Gastrocnemius medialis (tissue), 4 donors: ENCODE results near the gene CENPN. TPM values are rescaled to one million over a fixed set of nuclear protein-coding genes. Genes with fewer than 3 reads are reported as not detected.

Source experiments
- ATAC-seq, 2 donors: fragments of 150-250 bp; one replicate each; pipeline ENCODE4 v1.9.1; 2016
- DNase-seq, 2 donors: peaks; one replicate each; pipeline ENCODE4 v3.0.0-alpha.2; 2019
- H3K27ac ChIP-seq, 4 donors: fragments of 200-600 bp; sonication (generic); 1 replicate in 1 of 4; 2 replicates in 3 of 4; pipeline ENCODE4 v1.5.1; 2016 to 2018; ENCODE audit warnings: mild to moderate bottlenecking in 2 of 4, moderate library complexity in 1 of 4
- H3K27me3 ChIP-seq, 3 donors: fragments of 200-600 bp; sonication (generic) in 2 of 3; 1 replicate in 1 of 3; 2 replicates in 2 of 3; pipeline versions ENCODE4 v1.5.1 to v1.6.0; 2016 to 2019; ENCODE audit warnings: mild to moderate bottlenecking in 1 of 3, moderate library complexity in 1 of 3
- H3K36me3 ChIP-seq, 2 donors: fragments of 200-600 bp; sonication (generic) in 1 of 2; one replicate each; pipeline ENCODE4 v1.5.1; 2017 to 2018
- H3K4me1 ChIP-seq, 2 donors: fragments of 200-600 bp; sonication (generic) in 1 of 2; one replicate each; pipeline ENCODE4 v1.5.1; 2016 to 2017; ENCODE audit warnings: mild to moderate bottlenecking in 2 of 2
- H3K4me3 ChIP-seq, 4 donors: fragments of 200-600 bp; sonication (generic) in 3 of 4; 1 replicate in 1 of 4; 2 replicates in 3 of 4; pipeline ENCODE4 v1.5.1; 2016 to 2019; ENCODE audit warnings: mild to moderate bottlenecking in 2 of 4
- H3K9me3 ChIP-seq, 3 donors: fragments of 200-600 bp; sonication (generic) in 2 of 3; 1 replicate in 1 of 3; 2 replicates in 2 of 3; pipeline ENCODE4 v1.5.1; 2016 to 2019
- CTCF ChIP-seq, 5 experiments: fragments of 450-650 bp in 3 of 5; fragments of 200-600 bp in 2 of 5; sonication (generic) in 2 of 5; IDR thresholded peaks in 4 of 5; conservative IDR thresholded peaks in 1 of 5; 1 replicate in 4 of 5; 2 replicates in 1 of 5; pipeline ENCODE4 v1.5.1; 2016 to 2019; ENCODE audit warnings: antibody characterized with exemption in 5 of 5, mild to moderate bottlenecking in 3 of 5, moderate library complexity in 3 of 5
- POLR2A ChIP-seq, 2 donors: fragments of 450-650 bp; IDR thresholded peaks; one replicate each; pipeline ENCODE4 v1.6.1; 2017; ENCODE audit warnings: antibody characterized with exemption in 2 of 2, mild to moderate bottlenecking in 2 of 2, moderate library complexity in 2 of 2
- in situ Hi-C, 4 donors: fragments of 200-750 bp; cut with MboI; loops; one replicate each; pipeline versions ENCODE4 v1.15.0 to v1.8.0; 2017; ENCODE audit warnings: low sequenced_read_pairs in 4 of 4
- intact Hi-C: fragments of 100-400 bp; cut with DNase I; formaldehyde crosslinking; loops from one replicate; pipeline ENCODE4 v1.15.1; 2023; ENCODE audit warnings: low total_unique reads
- total RNA-seq, 4 donors: library from RNA; depleted of rRNA; stranded (reverse); fragments of >200 nt; gene quantifications; one replicate each; pipeline versions ENCODE4 v1.1.0 to v1.2.3, GENCODE V29; 2016

Gene CENPN
- total RNA-seq, 4 donors from 2014 or later, result 5.2 to 10.9 (median 7.5) TPM

- Histone ChIP-seq H3K27me3 (no peaks in the 10 kb centered on the region), H3K36me3 (peaks cover 4 to 57% of the 10 kb centered on the region in 2 donors), H3K4me1 (peaks cover 11 to 21% of the 10 kb centered on the region in 2 donors), H3K4me3 (no peak overlapping the region), H3K27ac (no peak overlapping the region), H3K9me3 (no peaks in the 10 kb centered on the region)
- ATAC-seq, result no peak
- in situ Hi-C loops (loop anchor here in 2 of 4 donors (25.0 kb wide), 2 partner anchors 271 to 696 kb away; partner anchors contain the start of gene GAN (in 1 of the 2)), intact Hi-C loops (loop anchor here (5.0 kb wide), 1 partner anchor 1514 kb away; no protein-coding TSS in a partner anchor)
- no peak for DNase-seq
- TF ChIP-seq POLR2A (IDR thresholded peaks at IDR 0.05), result no peak
- no peak for TF ChIP-seq CTCF (IDR thresholded peaks at IDR 0.05 in 4 of 5, conservative IDR thresholded peaks at IDR 0.05 in 1 of 5)
Measured at GRCh38 chr16:81040842-81041241, 33.8 kb downstream of the CENPN start.

GRCh38 chr16:81041696-81042095 lies 34.7 kb downstream of the CENPN start:
- H3K4me1 ChIP-seq, result peaks cover 7 to 20% of the 10 kb centered on the region in 2 donors
- TF ChIP-seq POLR2A (IDR thresholded peaks at IDR 0.05) (no peak), CTCF (IDR thresholded peaks at IDR 0.05 in 4 of 5, conservative IDR thresholded peaks at IDR 0.05 in 1 of 5) (no peak)
- in situ Hi-C loops, result loop anchor here in 2 of 4 donors (25.0 kb wide), 2 partner anchors 271 to 696 kb away; partner anchors contain the start of gene GAN (in 1 of the 2)
- no peak overlapping the region for H3K27ac ChIP-seq
- intact Hi-C loops, result loop anchor here (5.0 kb wide), 1 partner anchor 1514 kb away; no protein-coding TSS in a partner anchor
- no peaks in the 10 kb centered on the region for H3K27me3 ChIP-seq
- H3K9me3 ChIP-seq, result no peaks in the 10 kb centered on the region
- no peak overlapping the region for H3K4me3 ChIP-seq
- ATAC-seq (no peak), DNase-seq (no peak)
- peaks cover 4 to 57% of the 10 kb centered on the region in 2 donors for H3K36me3 ChIP-seq

GRCh38 chr16:81042821-81043220 lies 35.8 kb downstream of the CENPN start:
- ATAC-seq, result no peak
- TF ChIP-seq POLR2A (IDR thresholded peaks at IDR 0.05) (no peak), CTCF (IDR thresholded peaks at IDR 0.05 in 4 of 5, conservative IDR thresholded peaks at IDR 0.05 in 1 of 5) (no peak)
- intact Hi-C loops, result loop anchor here (5.0 kb wide), 1 partner anchor 1516 kb away; no protein-coding TSS in a partner anchor
- DNase-seq, result no peak
- no peaks in the 10 kb centered on the region for H3K9me3 ChIP-seq
- H3K4me1 ChIP-seq, result peaks cover 0 to 9% of the 10 kb centered on the region in 2 donors
- peaks cover 4 to 56% of the 10 kb centered on the region in 2 donors for H3K36me3 ChIP-seq
- no peak overlapping the region for H3K4me3 ChIP-seq
- no peak overlapping the region for H3K27ac ChIP-seq
- in situ Hi-C loops, result loop anchor here in 2 of 4 donors (25.0 kb wide), 2 partner anchors 269 to 694 kb away; partner anchors contain the start of gene GAN (in 1 of the 2)
- no peaks in the 10 kb centered on the region for H3K27me3 ChIP-seq

GRCh38 chr16:81053761-81054160 lies 46.7 kb downstream of the CENPN start:
- Histone ChIP-seq H3K4me1 (no peaks in the 10 kb centered on the region), H3K36me3 (no peaks in the 10 kb centered on the region), H3K4me3 (no peak overlapping the region), H3K27ac (no peak overlapping the region), H3K27me3 (no peaks in the 10 kb centered on the region), H3K9me3 (no peaks in the 10 kb centered on the region)
- no peak for DNase-seq
- intact Hi-C loops (no loop called here), in situ Hi-C loops (no loop called here)
- TF ChIP-seq POLR2A (IDR thresholded peaks at IDR 0.05), result no peak
- TF ChIP-seq CTCF (IDR thresholded peaks at IDR 0.05 in 4 of 5, conservative IDR thresholded peaks at IDR 0.05 in 1 of 5), result no peak
- no peak for ATAC-seq
